GM12878 (cell line): ENCODE data around the gene MCHR1. TPM values are rescaled to one million over a fixed set of nuclear protein-coding genes. Genes with fewer than 3 reads are reported as not detected.

Experiments used
- ATAC-seq: fragments of 200-7000 bp; cut with Tn5 transposase; 3 replicates; pipeline ENCODE4 v1.9.1; 2020; ENCODE audit warnings: mild to moderate bottlenecking, moderate library complexity
- BruUV-seq: library from RNA; stranded (reverse); fragments of 400-500 nt; replicated peaks from 2 replicates; lab custom pipeline; 2021; lab: Mats Ljungman, UMichigan
- CTCF ChIA-PET: fragments of 300-600 bp; sonication (Branson Sonifier 250); formaldehyde crosslinking; extraction: SDS; loops from one replicate; lab custom pipeline; 2021; ENCODE audit warnings: inconsistent platforms; lab: Yijun Ruan, JAX
- POLR2A ChIA-PET: fragments of 350-600 bp; formaldehyde crosslinking; extraction: SDS; loops from one replicate; lab custom pipeline; 2021; ENCODE audit warnings: inconsistent platforms; lab: Charles Lee
- RAD21 ChIA-PET: fragments of 300-600 bp; sonication (Branson Sonifier 250); formaldehyde crosslinking; loops from one replicate; lab custom pipeline; 2023; ENCODE audit warnings: antibody characterized with exemption; ENCODE audit not compliant: unreplicated experiment; lab: Charles Lee
- SMC1A ChIA-PET: fragments of 300-600 bp; sonication (Branson Sonifier 250); formaldehyde crosslinking; loops from one replicate; lab custom pipeline; 2023; ENCODE audit not compliant: unreplicated experiment, uncharacterized antibody; lab: Charles Lee
- DNase-seq: peaks from one replicate; pipeline ENCODE4 v3.0.0-alpha.2; 2011; ENCODE audit warnings: low read depth, low spot score
- FAIRE-seq: peaks from 3 replicates; lab custom pipeline; 2011; peaks lifted over from hg19 to GRCh38; lab: Jason Lieb, UNC
- H2AFZ ChIP-seq: 2 replicates; pipeline ENCODE4 v1.6.0; 2011; ENCODE audit warnings: low read depth, low read length, control low read depth; ENCODE audit not compliant: control insufficient read depth
- H3K27ac ChIP-seq: 2 replicates; pipeline ENCODE4 v1.5.1; 2011; ENCODE audit warnings: control low read depth; ENCODE audit not compliant: control insufficient read depth, insufficient read depth
- H3K27me3 ChIP-seq, 2 experiments: replicated peaks in 1 of 2; 2 replicates each; pipeline versions ENCODE4 v1.6.0 to v1.6.1; 2011; ENCODE audit warnings: low read length in 1 of 2; ENCODE audit not compliant: control insufficient read depth in 2 of 2, insufficient read depth in 2 of 2
- H3K36me3 ChIP-seq, 2 experiments: 2 replicates each; pipeline ENCODE4 v1.5.1; 2011; ENCODE audit warnings: low read length in 1 of 2; ENCODE audit not compliant: control insufficient read depth in 2 of 2, insufficient read depth in 2 of 2
- H3K4me1 ChIP-seq: 2 replicates; pipeline ENCODE4 v1.6.1; 2011; ENCODE audit warnings: mild to moderate bottlenecking, low read length, moderate library complexity, mixed read lengths; ENCODE audit not compliant: control insufficient read depth, insufficient read depth
- H3K4me2 ChIP-seq: 2 replicates; pipeline ENCODE4 v1.6.0; 2011; ENCODE audit warnings: control low read depth; ENCODE audit not compliant: control insufficient read depth, insufficient read depth
- H3K4me3 ChIP-seq: fragments of 200-600 bp; sonication (generic); 2 replicates; pipeline ENCODE4 v1.5.1; 2016
- H3K79me2 ChIP-seq: 2 replicates; pipeline ENCODE4 v1.6.0; 2011; ENCODE audit warnings: low read length; ENCODE audit not compliant: control insufficient read depth, insufficient read depth
- H3K9ac ChIP-seq: 2 replicates; pipeline ENCODE4 v1.8.0; 2011; ENCODE audit warnings: low read length, control low read depth, mixed read lengths; ENCODE audit not compliant: control insufficient read depth, insufficient read depth
- H3K9me3 ChIP-seq: replicated peaks from 3 replicates; pipeline ENCODE4 v1.5.1; 2011; ENCODE audit warnings: mild to moderate bottlenecking, low read length; ENCODE audit not compliant: control insufficient read depth, insufficient read depth
- H4K20me1 ChIP-seq: 2 replicates; pipeline ENCODE4 v1.6.0; 2011; ENCODE audit not compliant: control insufficient read depth, insufficient read depth
- ASH2L ChIP-seq: fragments of 300-600, 200-600 bp; sonication (generic); IDR thresholded peaks from 2 replicates; pipeline ENCODE4 v1.6.1; 2017; ENCODE audit warnings: low read depth, mild to moderate bottlenecking, borderline replicate concordance
- EED ChIP-seq: sonication (generic); IDR thresholded peaks from 2 replicates; pipeline ENCODE4 v1.6.1; 2016; ENCODE audit warnings: antibody characterized with exemption, low read depth
- KDM1A ChIP-seq: fragments of 200-600 bp; sonication (generic); IDR thresholded peaks from 2 replicates; pipeline ENCODE4 v1.6.1; 2016; ENCODE audit warnings: borderline replicate concordance
- RCOR1 ChIP-seq: conservative IDR thresholded peaks from 2 replicates; pipeline ENCODE4 v1.6.1; 2012; ENCODE audit warnings: low read depth, low read length, improper control_type of control experiment
- SREBF1 ChIP-seq: IDR thresholded peaks from 2 replicates; pipeline ENCODE4 v1.6.1; 2012; ENCODE audit warnings: mild to moderate bottlenecking, low read length
- TCF12 ChIP-seq: IDR thresholded peaks from 2 replicates; pipeline ENCODE4 v1.6.1; 2011; ENCODE audit warnings: low read depth, mild to moderate bottlenecking, low read length
- ZNF217 ChIP-seq: fragments of 450-650 bp; IDR thresholded peaks from 2 replicates; pipeline ENCODE4 v1.6.1; 2017; ENCODE audit warnings: antibody characterized with exemption, mild to moderate bottlenecking
- ZSCAN29 ChIP-seq: fragments of 450-650 bp; IDR thresholded peaks from 2 replicates; pipeline ENCODE4 v1.6.1; 2017; ENCODE audit warnings: mild to moderate bottlenecking, moderate library complexity
- WGBS: methylation state at CpG from one replicate; pipeline ENCODE4 v1.1.6; 2016; ENCODE audit warnings: low lambda C conversion rate; ENCODE audit not compliant: insufficient replicate concordance, insufficient coverage; ENCODE audit errors: missing lambda C conversion rate; 5-methylcytosine and 5-hydroxymethylcytosine counted together
- in situ Hi-C: fragments of 300-500 bp; cut with MboI; formaldehyde crosslinking; loops from 9 replicates; pipeline ENCODE4 v1.14.3; 2018; ENCODE audit warnings: mixed read lengths
- intact Hi-C: fragments of 100-400 bp; cut with micrococcal nuclease; formaldehyde crosslinking; loops from one replicate; pipeline ENCODE4 v1.14.2; 2022; ENCODE audit not compliant: unreplicated experiment
- polyA plus RNA-seq, 11 experiments: library from polyadenylated mRNA; depleted of rRNA in 4 of 11; unstranded in 6 of 11; stranded (reverse) in 5 of 11; fragments of >200 nt; fragmentation: Nextera tagmentation in 4 of 11; fragmentation: Illumina TruSeq in 1 of 11; extraction: Ambion mirVana in 4 of 11; extraction: Trizol in 1 of 11; gene quantifications; 1 replicate in 1 of 11; 2 replicates in 10 of 11; pipeline versions ENCODE4 v1.2.1 to v1.2.3, GENCODE V29; 2011 to 2016; ENCODE audit warnings: inconsistent platforms in 2 of 11, missing spikeins in 2 of 11, low read depth in 1 of 11
- total RNA-seq, 4 experiments: library from RNA; depleted of rRNA in 3 of 4; stranded (reverse); fragments of >200 nt in 3 of 4; fragmentation: Illumina TruSeq in 1 of 4; extraction: Trizol in 1 of 4; gene quantifications; 2 replicates each; pipeline versions ENCODE4 v1.2.1 to v1.2.3, GENCODE V29; 2013 to 2021
- TF ChIP-seq, protein P1 (sequence below): fragments of 450-650 bp; IDR thresholded peaks from 2 replicates; pipeline ENCODE4 v1.6.1; 2017; ENCODE audit warnings: mild to moderate bottlenecking

Gene MCHR1
- total and polyA plus RNA-seq, 10 of the 15 experiments (the other 5 are each of a cell fraction or from before 2014, with no cell fraction given), result not detected

DNA sequence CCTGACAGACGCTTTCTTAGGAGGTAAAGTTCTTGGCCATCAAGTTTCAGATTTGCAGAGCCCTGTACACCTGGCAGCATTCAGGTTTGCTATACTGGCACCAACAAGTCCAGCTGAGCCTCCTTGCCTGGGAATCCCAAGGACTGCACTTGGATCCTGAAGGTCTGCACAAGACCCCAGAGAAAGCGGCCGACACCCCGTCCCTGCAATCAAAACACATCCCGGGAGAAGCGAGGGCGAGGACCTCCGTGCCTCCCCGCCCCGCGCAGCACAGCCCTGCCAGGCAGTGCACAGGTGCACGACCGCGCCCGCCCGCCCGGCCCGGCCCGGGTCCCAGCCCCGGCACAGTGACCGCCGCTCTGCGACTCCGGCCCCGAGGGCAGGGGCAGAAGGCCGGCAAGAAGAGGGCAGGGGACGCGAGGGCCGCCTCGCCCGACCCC, 43.3 kb upstream of the MCHR1 start:
- no TSS peak for BruUV-seq

More for the DNA sequence above, 43.3 kb upstream of the MCHR1 start:
- intact Hi-C loops, result loop anchor here (2.0 kb wide), 1 partner anchor 103 kb away; no protein-coding TSS in a partner anchor
- TF ChIP-seq, protein P1, sequence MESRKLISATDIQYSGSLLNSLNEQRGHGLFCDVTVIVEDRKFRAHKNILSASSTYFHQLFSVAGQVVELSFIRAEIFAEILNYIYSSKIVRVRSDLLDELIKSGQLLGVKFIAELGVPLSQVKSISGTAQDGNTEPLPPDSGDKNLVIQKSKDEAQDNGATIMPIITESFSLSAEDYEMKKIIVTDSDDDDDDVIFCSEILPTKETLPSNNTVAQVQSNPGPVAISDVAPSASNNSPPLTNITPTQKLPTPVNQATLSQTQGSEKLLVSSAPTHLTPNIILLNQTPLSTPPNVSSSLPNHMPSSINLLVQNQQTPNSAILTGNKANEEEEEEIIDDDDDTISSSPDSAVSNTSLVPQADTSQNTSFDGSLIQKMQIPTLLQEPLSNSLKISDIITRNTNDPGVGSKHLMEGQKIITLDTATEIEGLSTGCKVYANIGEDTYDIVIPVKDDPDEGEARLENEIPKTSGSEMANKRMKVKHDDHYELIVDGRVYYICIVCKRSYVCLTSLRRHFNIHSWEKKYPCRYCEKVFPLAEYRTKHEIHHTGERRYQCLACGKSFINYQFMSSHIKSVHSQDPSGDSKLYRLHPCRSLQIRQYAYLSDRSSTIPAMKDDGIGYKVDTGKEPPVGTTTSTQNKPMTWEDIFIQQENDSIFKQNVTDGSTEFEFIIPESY, result no peak
- TF ChIP-seq ASH2L, result 0 out of 2 replicates have a peak, but pooled peaks have one; percentile 54
- no peak for TF ChIP-seq EED
- TF ChIP-seq SREBF1, result no peak
- TF ChIP-seq TCF12, result peak; percentile 4; the same call in 1 of the 2 replicates
- TF ChIP-seq KDM1A, result no peak
- TF ChIP-seq ZNF217, result 0 out of 2 replicates have a peak, but pooled peaks have one; percentile 26
- no peak for TF ChIP-seq ZSCAN29
- TF ChIP-seq RCOR1, result 0 out of 2 replicates have a peak, but pooled peaks have one; percentile 14
- Histone ChIP-seq H3K4me1 (peaks cover 6% of the 10 kb centered on the region), H3K9me3 (peaks cover 2% of the 10 kb centered on the region; the same call in 2 of the 3 replicates), H3K27ac (peak overlapping the region; percentile 68), H3K36me3 (no peaks in the 10 kb centered on the region), H4K20me1 (no peaks in the 10 kb centered on the region), H3K9ac (peak overlapping the region; percentile 70), H3K27me3 (no peaks in the 10 kb centered on the region), H3K4me2 (peak overlapping the region; percentile 94), H3K4me3 (peak overlapping the region; percentile 72), H3K79me2 (peaks cover 51% of the 10 kb centered on the region), H2AFZ (peak overlapping the region; percentile 58)
- DNase-seq (no peak), FAIRE-seq (no peak), ATAC-seq (peak; percentile 50)
- SMC1A ChIA-PET, result interaction anchor here (6.5 to 9.9 kb wide), 3 partner anchors 103 to 199 kb away, joined by 31 to 96 read pairs (median 85); no protein-coding TSS in a partner anchor
- in situ Hi-C loops, result no loop called here
- under 1% methylated on average over 31 of the region's 31 CpGs for WGBS
- POLR2A ChIA-PET, result interaction anchor here (1.9 to 2.5 kb wide), 2 partner anchors 103 to 106 kb away, joined by 15 to 26 read pairs; no protein-coding TSS in a partner anchor
- RAD21 ChIA-PET, result interaction anchor here (1.3 to 3.1 kb wide), 5 partner anchors 29 to 199 kb away, joined by 4 to 11 read pairs (median 5); no protein-coding TSS in a partner anchor
- CTCF ChIA-PET, result interaction anchor here (0.9 to 9.3 kb wide), 4 partner anchors 9 to 199 kb away, joined by 3 to 79 read pairs (median 34); no protein-coding TSS in a partner anchor
